HG02981 (cell line): ENCODE measurements around the gene RABAC1.
A peak's percentile ranks its signal among the peaks of the same experiment; 100 is the strongest.
"Not testable (repeated sequence)": the region's sequence is repeated elsewhere in the genome, so short reads cannot be mapped to it uniquely, and the experiment has no call there.

Experiments used
- ATAC-seq: cut with Tn5 transposase; IDR thresholded peaks from one replicate; pipeline ENCODE4 v1.9.1; 2021; ENCODE audit warnings: mild to moderate bottlenecking, moderate library complexity; ENCODE audit not compliant: unreplicated experiment

RABAC1 gene

GRCh38 chr19:41947091-41947490 is 12.0 kb downstream of the RABAC1 start:
- no peak for ATAC-seq

GRCh38 chr19:41945135-41945766 is 13.9 kb downstream of the RABAC1 start:
- peak; percentile 76 for ATAC-seq

GRCh38 chr19:41944336-41944735 is 14.8 kb downstream of the RABAC1 start:
- no peak for ATAC-seq

- ATAC-seq, result no peak
Measured at GRCh38 chr19:41941410-41942202, 17.5 kb downstream of the RABAC1 start.

GRCh38 chr19:41940731-41941409 is 18.3 kb downstream of the RABAC1 start:
- ATAC-seq, result no peak

GRCh38 chr19:41939861-41940730 is 19.0 kb downstream of the RABAC1 start:
- no peak for ATAC-seq

- not testable (repeated sequence) for ATAC-seq
Measured at GRCh38 chr19:41939209-41939608, 19.9 kb downstream of the RABAC1 start.

- no peak for ATAC-seq
Measured at GRCh38 chr19:41937525-41938468, 21.3 kb downstream of the RABAC1 start.

- no peak for ATAC-seq
Measured at GRCh38 chr19:41936961-41937360, 22.2 kb downstream of the RABAC1 start.

GRCh38 chr19:41936416-41936850 is 22.7 kb downstream of the RABAC1 start:
- ATAC-seq, result no peak

GRCh38 chr19:41935760-41936415 is 23.2 kb downstream of the RABAC1 start:
- ATAC-seq, result no peak

GRCh38 chr19:41934849-41935374 is 24.2 kb downstream of the RABAC1 start:
- ATAC-seq, result no peak

- no peak for ATAC-seq
Measured at GRCh38 chr19:41933693-41934426, 25.3 kb downstream of the RABAC1 start.

- ATAC-seq, result no peak
Measured at GRCh38 chr19:41932720-41933332, 26.3 kb downstream of the RABAC1 start.

GRCh38 chr19:41932259-41932719 is 26.8 kb downstream of the RABAC1 start:
- ATAC-seq, result no peak

- no peak for ATAC-seq
Measured at GRCh38 chr19:41930926-41931592, 28.1 kb downstream of the RABAC1 start.

- no peak for ATAC-seq
Measured at GRCh38 chr19:41930322-41930722, 28.8 kb downstream of the RABAC1 start.
